ENCODE data around the gene CENPO. TPM values are rescaled to one million over a fixed set of nuclear protein-coding genes. Genes with fewer than 3 reads are reported as not detected.

Gene CENPO
- total RNA-seq, 1 donor from 2014 or later = 13.4 TPM

DNA sequence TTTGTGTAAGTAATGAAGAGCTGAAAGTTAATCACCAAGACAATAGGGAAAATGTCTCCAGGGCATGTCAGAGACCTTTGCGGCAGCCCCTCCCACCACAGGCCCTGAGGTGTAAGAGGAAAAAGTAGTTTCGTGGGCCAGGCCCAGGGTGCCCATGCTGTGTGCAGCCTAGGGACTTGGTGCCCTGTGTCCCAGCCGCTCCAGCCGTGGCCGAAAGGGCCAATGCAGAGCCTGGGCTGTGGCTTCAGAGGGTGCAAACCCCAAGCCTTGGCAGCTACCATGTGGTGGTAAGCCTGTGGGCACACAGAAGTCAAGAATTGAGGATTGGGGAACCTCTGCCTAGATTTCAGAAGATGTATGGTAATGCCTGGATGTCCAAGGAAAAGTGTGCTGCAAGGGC, 52.5 kb downstream of the CENPO start:
- no peaks in the 10 kb centered on the region for H3K4me1 Mint-ChIP-seq
- ChIA-PET CTCF (no interaction called here), POLR2A (no interaction called here)
- H3K4me3 Mint-ChIP-seq = no peak overlapping the region
- ATAC-seq (ENCODE audit: low read depth) (no peak), DNase-seq (no peak)
- TF ChIP-seq, protein P1, sequence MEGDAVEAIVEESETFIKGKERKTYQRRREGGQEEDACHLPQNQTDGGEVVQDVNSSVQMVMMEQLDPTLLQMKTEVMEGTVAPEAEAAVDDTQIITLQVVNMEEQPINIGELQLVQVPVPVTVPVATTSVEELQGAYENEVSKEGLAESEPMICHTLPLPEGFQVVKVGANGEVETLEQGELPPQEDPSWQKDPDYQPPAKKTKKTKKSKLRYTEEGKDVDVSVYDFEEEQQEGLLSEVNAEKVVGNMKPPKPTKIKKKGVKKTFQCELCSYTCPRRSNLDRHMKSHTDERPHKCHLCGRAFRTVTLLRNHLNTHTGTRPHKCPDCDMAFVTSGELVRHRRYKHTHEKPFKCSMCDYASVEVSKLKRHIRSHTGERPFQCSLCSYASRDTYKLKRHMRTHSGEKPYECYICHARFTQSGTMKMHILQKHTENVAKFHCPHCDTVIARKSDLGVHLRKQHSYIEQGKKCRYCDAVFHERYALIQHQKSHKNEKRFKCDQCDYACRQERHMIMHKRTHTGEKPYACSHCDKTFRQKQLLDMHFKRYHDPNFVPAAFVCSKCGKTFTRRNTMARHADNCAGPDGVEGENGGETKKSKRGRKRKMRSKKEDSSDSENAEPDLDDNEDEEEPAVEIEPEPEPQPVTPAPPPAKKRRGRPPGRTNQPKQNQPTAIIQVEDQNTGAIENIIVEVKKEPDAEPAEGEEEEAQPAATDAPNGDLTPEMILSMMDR (IDR thresholded peaks at IDR 0.05) = no peak
- H3K9me3 Mint-ChIP-seq = no peaks in the 10 kb centered on the region
- H3K36me3 Mint-ChIP-seq (ENCODE audit: low read depth) = peaks cover 55% of the 10 kb centered on the region
- H3K27me3 Mint-ChIP-seq = no peaks in the 10 kb centered on the region
- intact Hi-C loops (cut with micrococcal nuclease) = no loop called here
- H3K27ac Mint-ChIP-seq = no peak overlapping the region

DNA sequence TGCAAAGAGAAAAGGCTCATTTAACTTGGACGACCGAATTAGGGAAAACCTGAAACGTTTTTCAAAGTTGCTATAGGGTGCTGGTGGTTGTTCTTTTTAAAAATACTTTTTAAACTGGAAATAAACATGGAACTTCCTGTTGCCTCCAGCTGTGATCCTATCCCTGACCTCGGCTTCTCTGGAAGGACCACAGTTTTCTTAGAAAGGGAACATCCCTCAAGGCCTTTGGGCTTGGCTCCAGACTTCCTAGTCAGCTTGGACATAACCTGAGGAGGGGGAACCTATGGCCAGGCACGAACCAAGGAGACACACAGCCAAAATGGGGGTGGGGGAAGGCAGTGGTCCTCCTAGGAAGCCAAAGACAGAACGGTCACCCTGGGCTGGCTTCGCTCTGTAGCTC, 57.7 kb downstream of the CENPO start:
- H3K27ac Mint-ChIP-seq = no peak overlapping the region
- no peak overlapping the region for H3K4me3 Mint-ChIP-seq
- DNase-seq (no peak), ATAC-seq (ENCODE audit: low read depth) (no peak)
- ChIA-PET CTCF (no interaction called here), POLR2A (no interaction called here)
- no peaks in the 10 kb centered on the region for H3K27me3 Mint-ChIP-seq
- H3K36me3 Mint-ChIP-seq (ENCODE audit: low read depth) = peaks cover 38% of the 10 kb centered on the region
- intact Hi-C loops (cut with micrococcal nuclease) = no loop called here
- TF ChIP-seq, protein P1 (IDR thresholded peaks at IDR 0.05) = no peak
- H3K4me1 Mint-ChIP-seq = no peaks in the 10 kb centered on the region
- H3K9me3 Mint-ChIP-seq = no peaks in the 10 kb centered on the region

DNA sequence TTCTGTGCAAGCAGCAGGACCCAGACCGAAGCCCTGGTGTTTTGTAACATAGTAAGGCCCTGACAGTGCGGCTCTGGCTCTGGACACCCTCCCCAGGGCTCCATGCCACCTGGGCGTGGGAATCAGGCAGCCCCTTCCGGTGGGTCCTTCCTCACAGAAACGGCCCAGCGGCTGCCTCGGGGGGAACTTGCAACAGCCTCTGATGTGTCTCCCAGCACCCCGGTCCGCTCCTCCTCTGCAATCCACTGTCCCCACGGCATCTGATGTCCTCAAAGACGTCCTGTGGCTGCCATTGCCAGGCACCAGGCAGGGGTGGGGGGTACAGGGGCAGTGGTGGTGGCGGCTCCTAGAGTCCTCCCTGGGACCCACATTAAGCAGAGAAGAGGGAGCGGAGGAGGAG, 58.8 kb downstream of the CENPO start:
- Mint-ChIP-seq H3K9me3 (no peaks in the 10 kb centered on the region), H3K4me3 (no peak overlapping the region), H3K27me3 (no peaks in the 10 kb centered on the region), H3K36me3 (ENCODE audit: low read depth) (peaks cover 40% of the 10 kb centered on the region), H3K27ac (no peak overlapping the region), H3K4me1 (no peaks in the 10 kb centered on the region)
- intact Hi-C loops (cut with micrococcal nuclease) = no loop called here
- ATAC-seq (ENCODE audit: low read depth) (no peak), DNase-seq (no peak)
- ChIA-PET CTCF (no interaction called here), POLR2A (no interaction called here)
- TF ChIP-seq, protein P1 (IDR thresholded peaks at IDR 0.05) = no peak

DNA sequence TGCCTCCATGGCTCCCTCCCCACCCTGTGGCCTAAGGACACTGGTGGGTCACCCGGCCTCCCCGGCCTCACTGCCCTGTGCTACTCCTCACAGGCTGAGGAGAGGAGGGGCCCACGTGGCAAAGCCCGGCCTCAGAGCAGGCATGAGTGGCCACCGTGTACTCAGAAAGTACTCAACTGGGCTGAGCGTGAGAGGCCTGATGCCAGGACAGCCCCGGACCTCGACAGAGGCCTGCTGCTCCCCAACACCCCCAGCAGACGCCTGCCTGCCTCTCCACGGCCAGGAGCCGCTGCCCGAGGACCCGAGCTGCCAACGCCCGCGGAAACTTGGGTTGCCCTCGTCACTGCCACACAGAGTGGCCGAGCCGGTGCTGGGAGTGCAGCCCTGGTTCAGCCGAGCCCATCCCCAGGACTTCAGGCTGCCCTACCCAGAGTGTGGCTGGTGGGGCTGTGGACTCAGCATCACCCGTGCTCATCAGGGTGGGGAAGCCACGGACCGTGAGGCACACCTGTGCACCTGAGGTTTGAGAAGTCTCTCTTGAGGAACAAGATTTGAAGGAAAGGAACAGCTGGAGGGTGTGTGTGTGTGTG, 59.3 kb downstream of the CENPO start:
- no peak for DNase-seq
- Mint-ChIP-seq H3K4me3 (no peak overlapping the region), H3K36me3 (ENCODE audit: low read depth) (peaks cover 35% of the 10 kb centered on the region), H3K4me1 (no peaks in the 10 kb centered on the region), H3K9me3 (no peaks in the 10 kb centered on the region), H3K27me3 (no peaks in the 10 kb centered on the region), H3K27ac (peak overlapping the region; percentile 35)
- ChIA-PET CTCF (no interaction called here), POLR2A (no interaction called here)
- intact Hi-C loops (cut with micrococcal nuclease) = no loop called here
- ATAC-seq (ENCODE audit: low read depth) = no peak
- TF ChIP-seq, protein P1 (IDR thresholded peaks at IDR 0.05) = no peak

DNA sequence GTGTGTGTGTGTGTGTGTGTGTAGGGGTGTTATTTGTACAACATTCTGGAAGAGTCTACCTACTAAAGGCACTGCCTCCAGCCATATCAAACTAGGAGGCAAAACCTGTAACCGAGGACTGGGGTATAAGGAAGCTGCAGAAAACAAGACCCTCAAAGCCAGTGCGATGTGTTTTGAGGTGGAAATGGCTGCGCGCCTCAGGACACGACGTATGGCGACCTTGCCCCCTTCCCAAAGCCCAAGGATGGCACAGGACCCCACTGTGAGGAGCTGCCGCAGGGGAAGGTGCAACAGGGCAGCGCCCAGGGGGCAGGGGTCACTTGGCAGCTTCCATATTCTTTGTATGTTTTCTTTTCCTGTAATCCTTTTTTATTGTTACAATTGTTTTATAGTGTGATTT, 59.8 kb downstream of the CENPO start:
- CTCF ChIA-PET = no interaction called here
- no peak for ATAC-seq (ENCODE audit: low read depth)
- POLR2A ChIA-PET = no interaction called here
- TF ChIP-seq, protein P1 (IDR thresholded peaks at IDR 0.05) = no peak
- no peaks in the 10 kb centered on the region for H3K4me1 Mint-ChIP-seq
- no peak for DNase-seq
- H3K27me3 Mint-ChIP-seq = no peaks in the 10 kb centered on the region
- H3K9me3 Mint-ChIP-seq = no peaks in the 10 kb centered on the region
- intact Hi-C loops (cut with micrococcal nuclease) = no loop called here
- H3K36me3 Mint-ChIP-seq (ENCODE audit: low read depth) = peaks cover 38% of the 10 kb centered on the region
- no peak overlapping the region for H3K4me3 Mint-ChIP-seq
- no peak overlapping the region for H3K27ac Mint-ChIP-seq

Measured in activated B cell treated with CpG ODN at 0.5 μM for 24 hours (primary cell).